ENCODE data around the gene GRIN2A.

Gene GRIN2A

GRCh38 chr16:9917691-9918090 lies 264.5 kb downstream of the GRIN2A start:
- Histone ChIP-seq H3K4me3 (ENCODE audit: severe bottlenecking) (no peak overlapping the region), H3K27me3 (ENCODE audit: insufficient read depth, poor library complexity, severe bottlenecking) (peaks cover 19% of the 10 kb centered on the region), H3K4me1 (ENCODE audit: insufficient read depth, poor library complexity, severe bottlenecking) (no peaks in the 10 kb centered on the region), H3K9me3 (ENCODE audit: severe bottlenecking) (no peaks in the 10 kb centered on the region), H3K27ac (ENCODE audit: poor library complexity, severe bottlenecking) (no peak overlapping the region), H3K36me3 (ENCODE audit: low read depth) (no peaks in the 10 kb centered on the region)
- no peak for DNase-seq (ENCODE audit: low spot score)
- TF ChIP-seq CTCF (IDR thresholded peaks at IDR 0.05; ENCODE audit: poor library complexity, severe bottlenecking), result no peak
- no peak for ATAC-seq (ENCODE audit: low read depth)

GRCh38 chr16:9913604-9914326 lies 268.5 kb downstream of the GRIN2A start:
- Histone ChIP-seq H3K27me3 (ENCODE audit: insufficient read depth, poor library complexity, severe bottlenecking) (peaks cover 9% of the 10 kb centered on the region), H3K4me1 (ENCODE audit: insufficient read depth, poor library complexity, severe bottlenecking) (no peaks in the 10 kb centered on the region), H3K9me3 (ENCODE audit: severe bottlenecking) (no peaks in the 10 kb centered on the region), H3K4me3 (ENCODE audit: severe bottlenecking) (no peak overlapping the region), H3K27ac (ENCODE audit: poor library complexity, severe bottlenecking) (no peak overlapping the region), H3K36me3 (ENCODE audit: low read depth) (no peaks in the 10 kb centered on the region)
- ATAC-seq (ENCODE audit: low read depth) (no peak), DNase-seq (ENCODE audit: low spot score) (no peak)
- no peak for TF ChIP-seq CTCF (IDR thresholded peaks at IDR 0.05; ENCODE audit: poor library complexity, severe bottlenecking)

GRCh38 chr16:9911989-9912388 lies 270.2 kb downstream of the GRIN2A start:
- ATAC-seq (ENCODE audit: low read depth) (no peak), DNase-seq (ENCODE audit: low spot score) (no peak)
- no peak overlapping the region for H3K27ac ChIP-seq (ENCODE audit: poor library complexity, severe bottlenecking)
- H3K27me3 ChIP-seq (ENCODE audit: insufficient read depth, poor library complexity, severe bottlenecking), result peaks cover 6% of the 10 kb centered on the region
- no peak overlapping the region for H3K4me3 ChIP-seq (ENCODE audit: severe bottlenecking)
- no peaks in the 10 kb centered on the region for H3K36me3 ChIP-seq (ENCODE audit: low read depth)
- no peaks in the 10 kb centered on the region for H3K9me3 ChIP-seq (ENCODE audit: severe bottlenecking)
- H3K4me1 ChIP-seq (ENCODE audit: insufficient read depth, poor library complexity, severe bottlenecking), result no peaks in the 10 kb centered on the region
- TF ChIP-seq CTCF (IDR thresholded peaks at IDR 0.05; ENCODE audit: poor library complexity, severe bottlenecking), result no peak

- no peak overlapping the region for H3K27ac ChIP-seq (ENCODE audit: poor library complexity, severe bottlenecking)
- no peak for TF ChIP-seq CTCF (IDR thresholded peaks at IDR 0.05; ENCODE audit: poor library complexity, severe bottlenecking)
- no peaks in the 10 kb centered on the region for H3K4me1 ChIP-seq (ENCODE audit: insufficient read depth, poor library complexity, severe bottlenecking)
- DNase-seq (ENCODE audit: low spot score) (no peak), ATAC-seq (ENCODE audit: low read depth) (no peak)
- H3K27me3 ChIP-seq (ENCODE audit: insufficient read depth, poor library complexity, severe bottlenecking), result peaks cover 2% of the 10 kb centered on the region
- H3K9me3 ChIP-seq (ENCODE audit: severe bottlenecking), result no peaks in the 10 kb centered on the region
- H3K36me3 ChIP-seq (ENCODE audit: low read depth), result no peaks in the 10 kb centered on the region
- H3K4me3 ChIP-seq (ENCODE audit: severe bottlenecking), result no peak overlapping the region
These were observed 271.0 kb downstream of the GRIN2A start for GRCh38 chr16:9911231-9911630.

- ATAC-seq (ENCODE audit: low read depth), result no peak
- no peak overlapping the region for H3K4me3 ChIP-seq (ENCODE audit: severe bottlenecking)
- DNase-seq (ENCODE audit: low spot score), result no peak
- H3K27ac ChIP-seq (ENCODE audit: poor library complexity, severe bottlenecking), result no peak overlapping the region
- H3K36me3 ChIP-seq (ENCODE audit: low read depth), result no peaks in the 10 kb centered on the region
- peaks cover 2% of the 10 kb centered on the region for H3K27me3 ChIP-seq (ENCODE audit: insufficient read depth, poor library complexity, severe bottlenecking)
- TF ChIP-seq CTCF (IDR thresholded peaks at IDR 0.05; ENCODE audit: poor library complexity, severe bottlenecking), result no peak
- H3K9me3 ChIP-seq (ENCODE audit: severe bottlenecking), result no peaks in the 10 kb centered on the region
- H3K4me1 ChIP-seq (ENCODE audit: insufficient read depth, poor library complexity, severe bottlenecking), result no peaks in the 10 kb centered on the region
These were observed 273.0 kb downstream of the GRIN2A start for GRCh38 chr16:9909072-9909825.
